ENCODE measurements around the gene CCL5.

Gene CCL5

DNA sequence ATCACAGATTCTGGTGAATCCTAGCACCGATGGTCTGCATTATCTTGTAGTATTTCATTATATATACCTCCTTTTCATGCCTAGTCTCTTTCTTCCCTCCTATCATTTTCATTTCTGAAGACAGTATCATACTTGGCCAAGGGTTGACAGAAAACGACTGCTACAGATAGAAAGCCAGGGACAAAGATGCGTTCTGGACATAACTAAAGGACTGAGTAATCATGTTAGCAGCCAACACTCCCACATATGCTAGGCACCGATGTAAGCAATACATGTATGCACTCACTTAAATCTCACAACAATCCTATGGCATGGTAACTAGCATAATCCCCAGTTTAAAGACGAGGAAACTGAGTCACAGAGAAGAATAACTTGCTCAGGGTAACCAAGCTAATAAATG is 27.5 kb upstream of the CCL5 start:
- DNase-seq (ENCODE audit: extremely low spot score): no peak
- ChIA-PET POLR2A (no interaction called here), CTCF (interaction anchor here (0.9 to 3.1 kb wide), 3 partner anchors 7 to 58 kb away, joined by 3 to 13 read pairs (median 3); no protein-coding TSS in a partner anchor)
- TF ChIP-seq, protein P1, sequence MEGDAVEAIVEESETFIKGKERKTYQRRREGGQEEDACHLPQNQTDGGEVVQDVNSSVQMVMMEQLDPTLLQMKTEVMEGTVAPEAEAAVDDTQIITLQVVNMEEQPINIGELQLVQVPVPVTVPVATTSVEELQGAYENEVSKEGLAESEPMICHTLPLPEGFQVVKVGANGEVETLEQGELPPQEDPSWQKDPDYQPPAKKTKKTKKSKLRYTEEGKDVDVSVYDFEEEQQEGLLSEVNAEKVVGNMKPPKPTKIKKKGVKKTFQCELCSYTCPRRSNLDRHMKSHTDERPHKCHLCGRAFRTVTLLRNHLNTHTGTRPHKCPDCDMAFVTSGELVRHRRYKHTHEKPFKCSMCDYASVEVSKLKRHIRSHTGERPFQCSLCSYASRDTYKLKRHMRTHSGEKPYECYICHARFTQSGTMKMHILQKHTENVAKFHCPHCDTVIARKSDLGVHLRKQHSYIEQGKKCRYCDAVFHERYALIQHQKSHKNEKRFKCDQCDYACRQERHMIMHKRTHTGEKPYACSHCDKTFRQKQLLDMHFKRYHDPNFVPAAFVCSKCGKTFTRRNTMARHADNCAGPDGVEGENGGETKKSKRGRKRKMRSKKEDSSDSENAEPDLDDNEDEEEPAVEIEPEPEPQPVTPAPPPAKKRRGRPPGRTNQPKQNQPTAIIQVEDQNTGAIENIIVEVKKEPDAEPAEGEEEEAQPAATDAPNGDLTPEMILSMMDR (IDR thresholded peaks at IDR 0.05; ENCODE audit: control extremely low read depth, extremely low read depth, low read depth, missing control alignments): no peak

DNA sequence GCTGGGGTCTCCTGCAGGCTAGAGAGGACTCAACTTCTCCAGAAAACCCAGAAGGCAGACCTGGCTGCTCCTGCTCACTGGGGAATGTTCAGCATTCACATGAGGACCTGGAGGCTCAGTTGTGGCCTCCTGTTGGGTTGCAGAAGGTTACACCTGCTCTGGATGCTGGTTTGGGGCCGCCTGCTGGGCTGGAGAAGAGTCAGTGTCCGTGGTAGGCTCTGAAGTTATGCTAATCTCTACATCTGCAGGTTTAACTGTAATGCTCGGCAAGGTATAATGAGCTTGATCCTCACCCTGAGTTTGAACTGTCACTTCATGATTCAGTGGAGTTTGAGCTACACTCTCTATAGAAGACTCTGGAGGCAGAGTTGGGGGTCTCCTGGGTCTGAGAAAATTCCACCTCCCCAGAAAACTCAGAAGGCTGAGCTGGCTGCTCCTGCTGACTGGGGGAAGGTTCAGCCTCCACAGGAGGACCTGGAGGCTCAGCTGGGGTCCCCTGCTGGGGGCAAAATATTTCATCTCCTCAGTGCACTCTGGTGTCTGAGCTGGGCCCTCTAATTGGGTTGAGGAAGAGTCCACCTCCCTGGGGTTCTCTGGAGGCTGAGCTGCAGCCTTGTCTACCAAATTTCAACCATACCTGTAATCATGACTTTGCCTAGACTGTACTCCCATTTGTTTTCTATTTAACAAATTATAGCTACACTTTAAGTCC is 26.9 kb upstream of the CCL5 start:
- ChIA-PET POLR2A (no interaction called here), CTCF (interaction anchor here (0.9 to 3.1 kb wide), 4 partner anchors 8 to 57 kb away, joined by 3 to 13 read pairs (median 3); no protein-coding TSS in a partner anchor)
- TF ChIP-seq, protein P1 (IDR thresholded peaks at IDR 0.05; ENCODE audit: control extremely low read depth, extremely low read depth, low read depth, missing control alignments): no peak
- DNase-seq (ENCODE audit: extremely low spot score): no peak

DNA sequence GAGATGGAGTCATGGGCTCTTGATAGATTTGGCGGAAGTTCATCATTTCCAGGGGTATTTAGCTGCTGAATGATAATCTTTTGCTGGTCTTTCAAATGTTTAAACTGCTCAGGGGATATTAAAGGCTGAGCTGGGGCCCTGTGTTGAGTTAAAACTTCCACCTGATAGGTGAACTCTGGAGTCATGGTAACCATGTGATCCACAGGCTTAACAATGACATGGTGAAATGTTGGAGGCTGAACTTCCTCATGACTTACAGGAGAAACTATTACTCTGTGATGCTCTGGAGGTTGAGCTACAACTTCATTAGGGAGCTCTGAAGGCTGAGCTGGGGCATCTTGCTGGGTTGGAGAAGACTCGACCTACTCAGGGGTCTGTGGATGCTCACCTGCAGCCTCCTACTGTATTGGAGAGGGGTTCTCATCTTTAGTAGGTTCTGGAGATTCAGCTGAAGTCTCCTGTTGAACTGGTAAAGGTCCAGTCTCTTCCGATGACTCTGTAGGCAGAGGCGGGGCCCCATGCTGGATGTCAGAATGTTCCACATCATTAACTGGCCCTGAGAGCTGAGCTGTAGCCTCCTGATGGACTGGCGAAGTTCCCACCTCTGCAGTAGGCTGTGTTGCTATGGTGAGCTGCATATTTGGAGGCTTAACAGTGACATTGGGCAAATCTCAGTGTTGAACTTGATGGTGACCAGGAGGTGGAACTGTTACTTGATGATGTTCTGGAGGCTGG is 26.2 kb upstream of the CCL5 start:
- POLR2A ChIA-PET: no interaction called here
- TF ChIP-seq, protein P1 (IDR thresholded peaks at IDR 0.05; ENCODE audit: control extremely low read depth, extremely low read depth, low read depth, missing control alignments): no peak
- CTCF ChIA-PET: interaction anchor here (1.1 to 3.1 kb wide), 4 partner anchors 9 to 69 kb away, joined by 3 to 13 read pairs (median 3); no protein-coding TSS in a partner anchor
- DNase-seq (ENCODE audit: extremely low spot score): no peak

DNA sequence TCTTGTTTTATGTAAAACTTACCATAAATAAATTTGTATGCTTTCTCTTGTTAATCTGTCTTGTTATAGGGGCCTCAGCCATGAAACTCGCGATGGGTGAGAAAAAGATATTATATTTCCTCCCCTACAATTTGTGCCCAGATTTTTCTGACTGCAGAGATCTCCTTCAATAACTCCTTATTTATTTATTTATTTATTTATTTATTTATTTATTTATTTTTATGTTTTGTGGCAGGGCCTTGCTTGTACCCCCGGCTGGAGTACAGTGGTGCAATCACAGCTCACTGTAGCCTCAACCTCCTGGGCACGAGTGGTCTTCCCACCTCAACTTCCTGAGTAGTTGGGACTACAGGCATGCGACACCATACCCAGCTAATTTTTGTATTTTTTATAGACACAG is 23.3 kb upstream of the CCL5 start:
- TF ChIP-seq, protein P1 (IDR thresholded peaks at IDR 0.05; ENCODE audit: control extremely low read depth, extremely low read depth, low read depth, missing control alignments): no peak
- POLR2A ChIA-PET: no interaction called here
- CTCF ChIA-PET: interaction anchor here (0.9 to 2.1 kb wide), 2 partner anchors 16 to 55 kb away, joined by 3 to 4 read pairs; no protein-coding TSS in a partner anchor
- DNase-seq (ENCODE audit: extremely low spot score): no peak

GRCh38 chr17:35901631-35902175 is 21.5 kb upstream of the CCL5 start:
- CTCF ChIA-PET: interaction anchor here (0.8 to 2.5 kb wide), 3 partner anchors 10 to 16 kb away, joined by 3 to 10 read pairs (median 4); no protein-coding TSS in a partner anchor
- POLR2A ChIA-PET: no interaction called here
- TF ChIP-seq, protein P1 (IDR thresholded peaks at IDR 0.05; ENCODE audit: control extremely low read depth, extremely low read depth, low read depth, missing control alignments): no peak
- DNase-seq (ENCODE audit: extremely low spot score): no peak

GRCh38 chr17:35900708-35901480 is 20.7 kb upstream of the CCL5 start:
- no peak for DNase-seq (ENCODE audit: extremely low spot score)
- ChIA-PET CTCF (interaction anchor here (0.8 to 2.5 kb wide), 3 partner anchors 11 to 15 kb away, joined by 3 to 10 read pairs (median 4); no protein-coding TSS in a partner anchor), POLR2A (no interaction called here)
- TF ChIP-seq, protein P1 (IDR thresholded peaks at IDR 0.05; ENCODE audit: control extremely low read depth, extremely low read depth, low read depth, missing control alignments): no peak

Data from GM10248 (cell line).